TTC549 (cell line): ENCODE results near the gene PARVG.

Experiments used
- FAIRE-seq: peaks from 2 replicates; lab custom pipeline; 2012; peaks lifted over from hg19 to GRCh38; lab: Jason Lieb, UNC

PARVG gene

GRCh38 chr22:44196731-44197131 is 16.0 kb downstream of the PARVG start:
- FAIRE-seq: no peak

GRCh38 chr22:44197271-44197670 is 16.5 kb downstream of the PARVG start:
- no peak for FAIRE-seq

GRCh38 chr22:44199164-44199563 is 18.4 kb downstream of the PARVG start:
- no peak for FAIRE-seq

- no peak for FAIRE-seq
Observed at GRCh38 chr22:44199866-44200265, 19.1 kb downstream of the PARVG start.

- no peak for FAIRE-seq
Observed at GRCh38 chr22:44200451-44200850, 19.7 kb downstream of the PARVG start.

- FAIRE-seq: no peak
Observed at GRCh38 chr22:44200855-44201550, 20.3 kb downstream of the PARVG start.

GRCh38 chr22:44201665-44202064 is 20.9 kb downstream of the PARVG start:
- no peak for FAIRE-seq

GRCh38 chr22:44202261-44202789 is 21.6 kb downstream of the PARVG start:
- FAIRE-seq: no peak

- no peak for FAIRE-seq
Observed at GRCh38 chr22:44203203-44203602, 22.5 kb downstream of the PARVG start.

- no peak for FAIRE-seq
Observed at GRCh38 chr22:44204739-44205515, 24.2 kb downstream of the PARVG start.

- FAIRE-seq: no peak
Observed at GRCh38 chr22:44205516-44206329, 25.0 kb downstream of the PARVG start.

- no peak for FAIRE-seq
Observed at GRCh38 chr22:44206330-44206645, 25.6 kb downstream of the PARVG start.

GRCh38 chr22:44206696-44207095 is 26.0 kb downstream of the PARVG start:
- no peak for FAIRE-seq

- no peak for FAIRE-seq
Observed at GRCh38 chr22:44207173-44207980, 26.7 kb downstream of the PARVG start.

- FAIRE-seq: no peak
Observed at GRCh38 chr22:44207981-44208317, 27.2 kb downstream of the PARVG start.

- FAIRE-seq: no peak
Observed at GRCh38 chr22:44209343-44209742, 28.6 kb downstream of the PARVG start.

- FAIRE-seq: no peak
Observed at GRCh38 chr22:44210722-44211121, 30.0 kb downstream of the PARVG start.

- FAIRE-seq: no peak
Observed at GRCh38 chr22:44211256-44211945, 30.7 kb downstream of the PARVG start.

- FAIRE-seq: no peak
Observed at GRCh38 chr22:44211946-44212930, 31.5 kb downstream of the PARVG start.

- FAIRE-seq: no peak
Observed at GRCh38 chr22:44212936-44213335, 32.2 kb downstream of the PARVG start.
